MCF 10A (cell line): ENCODE results near the gene ZNF655. TPM values are rescaled to one million over a fixed set of nuclear protein-coding genes. Genes with fewer than 3 reads are reported as not detected.

Experiments
- BruUV-seq: library from RNA; stranded (reverse); fragments of 400-500 nt; replicated peaks from 2 replicates; lab custom pipeline; 2021; lab: Mats Ljungman, UMichigan
- CTCF ChIA-PET: fragments of 300-600 bp; sonication (Branson Sonifier 250); formaldehyde crosslinking; extraction: SDS; loops from one replicate; lab custom pipeline; 2021; ENCODE audit warnings: antibody characterized with exemption, inconsistent platforms; lab: Yijun Ruan, JAX
- POLR2A ChIA-PET: fragments of 300-600, 350-650 bp; sonication (Branson Sonifier 250); formaldehyde crosslinking; extraction: SDS; loops from one replicate; lab custom pipeline; 2020; ENCODE audit warnings: antibody characterized with exemption, inconsistent platforms; lab: Yijun Ruan, JAX
- DNase-seq: peaks from one replicate; pipeline ENCODE4 v3.0.0-alpha.2; 2018; ENCODE audit not compliant: unreplicated experiment
- H3K27ac Mint-ChIP-seq: one replicate; pipeline ENCODE4 v1.8.0; 2022; ENCODE audit warnings: mild to moderate bottlenecking, low read depth, mixed read lengths; ENCODE audit not compliant: unreplicated experiment
- H3K27me3 Mint-ChIP-seq: one replicate; pipeline ENCODE4 v1.8.0; 2022; ENCODE audit warnings: mixed read lengths; ENCODE audit not compliant: insufficient read depth, unreplicated experiment
- H3K36me3 Mint-ChIP-seq: one replicate; pipeline ENCODE4 v1.8.0; 2022; ENCODE audit warnings: mild to moderate bottlenecking, moderate library complexity, mixed read lengths; ENCODE audit not compliant: insufficient read depth, unreplicated experiment
- H3K4me1 Mint-ChIP-seq: one replicate; pipeline ENCODE4 v1.8.0; 2022; ENCODE audit warnings: mixed read lengths; ENCODE audit not compliant: insufficient read depth, unreplicated experiment
- H3K4me3 Mint-ChIP-seq: one replicate; pipeline ENCODE4 v1.8.0; 2022; ENCODE audit warnings: mild to moderate bottlenecking, moderate library complexity, mixed read lengths; ENCODE audit not compliant: unreplicated experiment
- H3K9me3 Mint-ChIP-seq: one replicate; pipeline ENCODE4 v1.8.0; 2022; ENCODE audit warnings: mixed read lengths; ENCODE audit not compliant: unreplicated experiment
- CTCF ChIP-seq: fragments of 200-600 bp; IDR thresholded peaks from one replicate; pipeline ENCODE4 v1.8.0; 2022; ENCODE audit warnings: antibody characterized with exemption, mild to moderate bottlenecking; ENCODE audit not compliant: unreplicated experiment
- intact Hi-C: fragments of 100-400 bp; cut with micrococcal nuclease; formaldehyde crosslinking; loops from 2 replicates; pipeline ENCODE4 v1.14.1; 2022
- total RNA-seq: library from RNA; stranded (reverse); gene quantifications from 2 replicates; pipeline ENCODE4 v1.2.3, GENCODE V29; 2022

The ZNF655 gene
- total RNA-seq, 1 experiment from 2014 or later = 89.9 TPM

DNA sequence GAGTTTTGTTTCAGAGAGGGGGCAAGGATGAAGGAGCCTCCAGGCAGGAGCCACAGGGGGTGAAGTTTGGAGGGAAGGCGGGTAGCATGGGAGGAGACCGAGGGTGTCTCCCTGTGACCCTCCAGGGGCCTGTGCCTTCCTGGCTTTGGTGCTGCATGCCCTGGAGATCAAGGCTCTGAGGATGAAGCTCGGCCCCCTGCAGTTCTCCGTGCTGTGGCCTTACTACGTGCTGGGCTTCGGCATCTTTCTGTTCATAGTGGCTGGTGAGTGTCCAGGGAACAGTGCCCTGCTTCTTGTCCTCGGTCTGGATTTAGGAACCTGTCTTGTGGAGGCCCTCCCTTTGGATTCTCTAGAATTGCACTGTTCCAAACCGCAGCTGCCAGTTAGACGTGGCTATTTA, 49.1 kb downstream of the ZNF655 start:
- no peak for DNase-seq
- no TSS peak for BruUV-seq
- no peak for TF ChIP-seq CTCF
- intact Hi-C loops = no loop called here
- no peak overlapping the region for H3K4me3 Mint-ChIP-seq
- ChIA-PET CTCF (interaction anchor here (0.7 kb wide), 1 partner anchor 285 kb away, joined by 3 read pairs; no protein-coding TSS in a partner anchor), POLR2A (interaction anchor here (0.7 to 0.8 kb wide), 2 partner anchors 9 to 503 kb away, joined by 3 read pairs; no protein-coding TSS in a partner anchor)
- no peaks in the 10 kb centered on the region for H3K9me3 Mint-ChIP-seq
- no peaks in the 10 kb centered on the region for H3K36me3 Mint-ChIP-seq
- no peaks in the 10 kb centered on the region for H3K27me3 Mint-ChIP-seq
- no peaks in the 10 kb centered on the region for H3K4me1 Mint-ChIP-seq
- no peak overlapping the region for H3K27ac Mint-ChIP-seq

DNA sequence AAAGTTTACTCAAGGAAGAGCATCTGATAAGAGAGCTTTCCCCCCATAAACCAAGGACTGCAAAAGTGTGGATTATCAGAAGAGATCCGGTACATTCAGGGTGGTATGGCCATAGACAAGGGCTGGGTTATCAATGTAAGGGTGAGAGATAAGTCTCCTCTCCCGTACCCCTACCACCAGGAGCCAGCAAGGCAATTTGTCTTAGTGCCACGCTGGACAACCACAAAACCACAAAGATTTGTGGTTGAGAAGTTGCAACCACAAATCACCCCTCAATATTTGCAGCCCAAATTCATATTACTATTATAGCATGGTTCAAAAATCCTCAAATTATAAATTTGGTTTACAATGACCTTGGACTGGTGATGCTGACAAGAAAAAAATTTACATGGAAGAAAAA, 56.1 kb downstream of the ZNF655 start:
- Mint-ChIP-seq H3K36me3 (peaks cover 16% of the 10 kb centered on the region), H3K9me3 (no peaks in the 10 kb centered on the region), H3K27ac (no peak overlapping the region), H3K4me3 (no peak overlapping the region), H3K4me1 (peaks cover 22% of the 10 kb centered on the region), H3K27me3 (no peaks in the 10 kb centered on the region)
- no TSS peak for BruUV-seq
- DNase-seq = no peak
- CTCF ChIA-PET = interaction anchor here (0.7 kb wide), 1 partner anchor 128 kb away, joined by 3 read pairs; no protein-coding TSS in a partner anchor
- intact Hi-C loops = loop anchor here (10.0 kb wide), 1 partner anchor 140 kb away; the partner anchor contains the start of gene ZNF789
- POLR2A ChIA-PET = interaction anchor here (1.0 to 4.3 kb wide), 5 partner anchors 9 to 305 kb away, joined by 3 to 23 read pairs (median 4); partner anchors contain the start of genes TRIM4 and ZKSCAN5
- TF ChIP-seq CTCF = no peak

DNA sequence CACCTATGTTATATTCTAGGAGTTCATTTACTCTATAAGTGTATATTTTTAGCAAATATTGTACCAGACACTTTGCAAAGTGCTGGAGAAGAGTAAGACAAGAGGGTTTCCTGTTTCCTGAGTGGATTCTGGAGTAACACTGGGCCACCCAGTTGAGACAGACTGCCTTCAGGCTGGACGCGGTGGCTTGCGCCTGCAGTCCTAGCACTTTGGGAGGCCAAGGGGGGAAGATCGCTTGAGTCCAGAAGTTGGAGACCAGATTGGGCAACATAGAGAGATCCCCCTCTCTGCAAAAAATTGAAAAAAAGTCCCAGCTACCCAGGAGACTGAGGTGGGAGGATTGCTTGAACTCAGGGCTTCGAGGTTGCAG, 57.5 kb downstream of the ZNF655 start:
- DNase-seq = no peak
- peaks cover 24% of the 10 kb centered on the region for H3K4me1 Mint-ChIP-seq
- peaks cover 31% of the 10 kb centered on the region for H3K36me3 Mint-ChIP-seq
- H3K27me3 Mint-ChIP-seq = no peaks in the 10 kb centered on the region
- intact Hi-C loops = loop anchor here (1.0 to 10.0 kb wide), 4 partner anchors 58 to 221 kb away; partner anchors contain the start of genes ZKSCAN5, ZNF655 and ZNF789
- no peaks in the 10 kb centered on the region for H3K9me3 Mint-ChIP-seq
- H3K4me3 Mint-ChIP-seq = peak overlapping the region; percentile 90
- ChIA-PET POLR2A (interaction anchor here (0.8 to 4.3 kb wide), 21 partner anchors 9 to 405 kb away, joined by 3 to 55 read pairs (median 6); partner anchors contain the start of genes FAM200A, TRIM4, ZKSCAN5 and ZNF394), CTCF (interaction anchor here (0.5 to 1.6 kb wide), 6 partner anchors 11 to 1748 kb away, joined by 3 to 8 read pairs (median 4); no protein-coding TSS in a partner anchor)
- BruUV-seq = no TSS peak
- TF ChIP-seq CTCF = no peak
- H3K27ac Mint-ChIP-seq = peak overlapping the region; percentile 93

DNA sequence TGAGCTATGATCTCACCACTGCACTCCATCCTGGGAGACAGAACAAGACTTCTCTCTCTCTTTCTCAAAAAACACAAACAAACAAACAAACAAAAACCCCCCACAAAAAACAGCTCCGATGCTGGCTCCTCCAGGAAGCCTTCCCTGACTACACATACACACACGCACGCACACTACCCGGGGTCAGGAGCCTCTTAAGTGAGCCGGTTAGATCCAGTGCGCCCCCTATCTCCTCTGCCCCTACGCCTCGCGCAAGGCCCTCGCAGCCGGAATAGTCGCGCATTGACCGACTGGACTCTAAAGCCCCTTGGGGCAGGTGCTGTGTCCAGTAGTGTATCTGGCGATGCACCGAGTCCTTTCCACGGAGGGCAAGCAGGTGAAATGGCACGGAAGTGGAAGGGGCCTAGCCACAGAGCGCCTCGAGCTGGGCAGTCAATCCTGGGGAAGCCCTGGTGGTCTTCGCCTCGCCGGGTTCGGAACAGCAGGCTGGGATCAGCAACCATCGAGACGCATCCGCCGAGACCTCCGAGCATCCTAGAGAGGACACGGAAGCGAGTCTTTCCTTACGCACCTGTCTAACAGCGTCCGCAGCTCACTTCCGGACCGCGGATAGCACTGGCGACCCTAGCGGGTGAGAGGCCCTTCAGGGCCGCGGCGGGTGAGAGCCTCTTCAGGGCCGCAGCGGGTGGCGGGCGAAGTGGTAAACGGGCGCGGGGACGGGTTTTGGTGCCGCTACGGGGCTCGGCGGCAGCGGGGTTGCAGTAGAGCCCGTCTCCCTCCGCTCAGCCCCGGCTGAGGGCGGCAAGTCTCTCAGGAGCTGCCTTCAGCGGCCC, 58.1 kb downstream of the ZNF655 start, which contains the start of gene ZSCAN25:
ZSCAN25 (plus strand) TSS at position 588 of the 833 bp plus-strand sequence. CDS start 2,661 bp downstream, outside the sequence.
- no TSS peak for BruUV-seq
- ChIA-PET POLR2A (interaction anchor here (0.6 to 4.3 kb wide), 29 partner anchors 8 to 405 kb away, joined by 3 to 55 read pairs (median 5); partner anchors contain the start of genes CYP3A43, FAM200A, TRIM4 and ZKSCAN5), CTCF (interaction anchor here (0.5 to 1.6 kb wide), 9 partner anchors 11 to 1748 kb away, joined by 3 to 8 read pairs (median 3); no protein-coding TSS in a partner anchor)
- DNase-seq = peak; percentile 91
- peak within 1 kb of the TSS; percentile 90 for H3K4me3 Mint-ChIP-seq
- H3K36me3 Mint-ChIP-seq = peaks cover 37% of the 10 kb centered on the region
- H3K27me3 Mint-ChIP-seq = no peaks in the 10 kb centered on the region
- peaks cover 24% of the 10 kb centered on the region for H3K4me1 Mint-ChIP-seq
- H3K27ac Mint-ChIP-seq = peak within 1 kb of the TSS; percentile 93
- H3K9me3 Mint-ChIP-seq = no peaks in the 10 kb centered on the region
- intact Hi-C loops = loop anchor here (1.0 to 10.0 kb wide), 4 partner anchors 58 to 221 kb away; partner anchors contain the start of genes ZKSCAN5, ZNF655 and ZNF789
- TF ChIP-seq CTCF = no peak
